T-helper 2 cell treated with Interferon-gamma antibody and Interleukin-4, amounts not matched to agents 100 ng/mL and 5 ng/mL, for 36 hours (primary cell): ENCODE results near the gene MLNR. TPM values are rescaled to one million over a fixed set of nuclear protein-coding genes. Genes with fewer than 3 reads are reported as not detected.

Experiments
- intact Hi-C: fragments of 100-400 bp; cut with micrococcal nuclease; formaldehyde crosslinking; loops from one replicate; pipeline ENCODE4 v1.15.1; 2023
- total RNA-seq: library from RNA; stranded (reverse); gene quantifications from 2 replicates; pipeline ENCODE4 v1.2.3, GENCODE V29; 2022

Gene MLNR, protein sequence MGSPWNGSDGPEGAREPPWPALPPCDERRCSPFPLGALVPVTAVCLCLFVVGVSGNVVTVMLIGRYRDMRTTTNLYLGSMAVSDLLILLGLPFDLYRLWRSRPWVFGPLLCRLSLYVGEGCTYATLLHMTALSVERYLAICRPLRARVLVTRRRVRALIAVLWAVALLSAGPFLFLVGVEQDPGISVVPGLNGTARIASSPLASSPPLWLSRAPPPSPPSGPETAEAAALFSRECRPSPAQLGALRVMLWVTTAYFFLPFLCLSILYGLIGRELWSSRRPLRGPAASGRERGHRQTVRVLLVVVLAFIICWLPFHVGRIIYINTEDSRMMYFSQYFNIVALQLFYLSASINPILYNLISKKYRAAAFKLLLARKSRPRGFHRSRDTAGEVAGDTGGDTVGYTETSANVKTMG
- not detected in 2 replicates for total RNA-seq

DNA sequence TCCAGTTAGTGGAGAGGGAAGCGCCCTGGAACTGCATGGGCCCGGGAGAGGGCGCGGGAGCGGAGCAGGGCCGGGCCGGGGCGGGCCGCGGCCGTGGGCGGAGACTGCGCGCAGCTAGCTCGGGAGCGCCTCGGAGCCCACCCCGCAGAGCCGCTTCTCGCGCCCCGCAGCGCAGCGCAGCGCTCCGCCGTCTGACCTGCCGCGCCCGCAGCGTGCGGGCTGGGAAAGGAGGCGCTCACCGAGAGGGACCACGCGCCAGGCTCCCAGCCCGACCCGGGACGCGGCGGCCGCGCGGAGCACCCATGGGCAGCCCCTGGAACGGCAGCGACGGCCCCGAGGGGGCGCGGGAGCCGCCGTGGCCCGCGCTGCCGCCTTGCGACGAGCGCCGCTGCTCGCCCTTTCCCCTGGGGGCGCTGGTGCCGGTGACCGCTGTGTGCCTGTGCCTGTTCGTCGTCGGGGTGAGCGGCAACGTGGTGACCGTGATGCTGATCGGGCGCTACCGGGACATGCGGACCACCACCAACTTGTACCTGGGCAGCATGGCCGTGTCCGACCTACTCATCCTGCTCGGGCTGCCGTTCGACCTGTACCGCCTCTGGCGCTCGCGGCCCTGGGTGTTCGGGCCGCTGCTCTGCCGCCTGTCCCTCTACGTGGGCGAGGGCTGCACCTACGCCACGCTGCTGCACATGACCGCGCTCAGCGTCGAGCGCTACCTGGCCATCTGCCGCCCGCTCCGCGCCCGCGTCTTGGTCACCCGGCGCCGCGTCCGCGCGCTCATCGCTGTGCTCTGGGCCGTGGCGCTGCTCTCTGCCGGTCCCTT is at the start of gene MLNR:
TSS of gene MLNR (plus strand) at position 303 of the 820 bp plus-strand sequence. CDS start at position 303, 0 bp downstream.
- intact Hi-C loops, result no loop called here

DNA sequence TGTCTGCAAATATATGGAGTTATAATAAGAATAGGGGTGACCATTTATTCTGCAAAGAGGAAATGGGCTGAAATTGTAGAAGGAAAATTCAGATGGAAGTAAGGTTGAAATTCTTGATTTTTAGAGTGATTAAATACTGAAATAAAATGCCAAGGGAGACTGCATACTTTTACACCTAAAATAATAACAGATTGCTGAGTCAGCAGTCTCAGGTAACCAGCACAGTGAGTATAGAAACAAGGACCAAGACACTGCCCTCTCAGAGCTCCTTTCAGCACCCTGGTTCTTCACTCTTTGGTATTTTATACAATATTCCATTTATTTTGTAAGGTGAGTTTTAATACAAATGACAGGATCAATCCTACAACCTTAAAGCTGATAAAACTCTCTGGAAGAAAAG is 48.8 kb upstream of the MLNR start:
- intact Hi-C loops, result no loop called here

DNA sequence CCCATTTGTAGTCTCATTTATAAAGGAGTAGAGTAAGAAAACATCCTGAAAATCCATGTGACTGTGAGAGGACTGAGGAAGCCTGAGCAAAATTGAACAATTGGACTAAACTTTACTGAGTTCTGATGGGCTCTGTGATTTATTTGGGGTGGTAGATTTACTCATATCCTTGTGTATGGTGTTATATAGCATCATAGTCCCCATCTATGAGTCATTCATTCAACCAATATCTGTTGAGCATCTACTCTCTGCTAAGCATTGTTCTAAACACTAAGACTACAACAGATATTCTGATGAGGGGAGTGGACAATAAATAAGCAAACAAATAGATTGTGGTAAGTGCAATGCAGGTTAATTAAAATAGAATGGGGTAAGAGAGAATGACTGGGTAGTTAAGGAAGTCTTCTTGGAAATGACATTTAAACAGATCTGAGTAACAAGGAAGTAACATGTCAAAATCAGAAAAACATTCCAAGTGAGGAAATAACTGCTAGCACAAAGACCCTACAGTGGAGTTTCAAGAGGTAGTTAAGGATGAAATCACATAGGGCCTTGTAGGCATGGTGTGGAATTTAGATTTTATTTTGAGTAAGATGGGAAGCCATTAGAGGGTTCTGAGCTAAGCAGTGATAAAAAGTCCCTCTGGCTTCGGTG is 36.3 kb upstream of the MLNR start:
- intact Hi-C loops, result no loop called here

DNA sequence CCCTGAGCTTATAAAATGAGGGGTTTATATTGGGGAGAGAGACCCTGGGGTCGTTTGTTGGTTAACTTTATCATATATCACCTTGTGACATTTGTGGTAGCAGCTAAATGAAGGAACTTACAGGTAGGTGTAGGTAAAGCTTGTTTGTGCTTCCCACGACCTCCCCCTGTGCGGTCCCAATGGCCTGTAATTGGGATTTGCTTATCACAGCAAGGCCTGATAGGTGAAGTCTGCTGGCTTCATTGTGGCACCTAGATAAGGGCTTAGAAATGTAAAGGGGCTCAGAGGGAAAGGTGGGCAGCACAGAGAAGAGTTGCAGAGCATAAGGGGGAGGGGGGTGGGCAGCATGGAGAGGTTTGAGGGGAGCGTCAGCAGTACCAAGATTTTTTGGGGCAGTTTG is 35.5 kb upstream of the MLNR start:
- intact Hi-C loops, result no loop called here

DNA sequence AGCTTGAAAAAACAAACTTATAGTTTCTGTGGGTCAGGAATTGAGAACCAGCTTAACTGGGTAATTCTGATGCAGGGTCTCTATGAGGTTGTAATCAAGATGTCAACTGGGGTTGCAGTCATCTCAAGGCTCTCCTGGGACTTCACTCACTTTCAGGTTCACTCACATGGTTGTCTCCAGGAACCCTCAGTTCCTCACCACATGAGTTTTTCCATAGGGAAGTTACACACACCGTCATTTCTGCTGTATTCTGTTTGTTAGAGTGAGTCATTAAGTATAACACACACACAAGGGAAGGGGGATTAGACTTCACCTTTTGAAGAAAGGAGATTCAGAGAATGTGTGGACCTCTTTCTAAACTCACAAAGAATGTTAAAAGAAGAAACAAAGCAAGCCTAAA is 34.9 kb upstream of the MLNR start:
- intact Hi-C loops, result no loop called here

DNA sequence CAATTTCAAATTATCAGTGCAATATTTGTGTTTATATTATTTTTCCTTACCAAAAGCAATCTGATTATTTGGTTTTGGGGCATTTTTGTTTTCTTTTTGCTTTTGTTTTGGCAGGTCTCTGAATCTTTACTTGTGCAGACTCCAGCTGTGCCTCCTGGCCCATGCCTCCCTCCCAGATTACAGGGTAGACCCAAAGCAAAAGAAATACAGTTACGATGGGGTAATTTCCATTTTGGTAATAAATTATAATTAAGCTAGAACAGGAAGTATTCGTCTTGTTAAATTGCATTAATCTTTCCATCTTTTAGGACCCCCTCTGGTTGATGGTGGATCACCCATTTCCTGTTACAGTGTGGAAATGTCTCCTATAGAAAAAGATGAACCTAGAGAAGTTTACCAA is 29.2 kb upstream of the MLNR start:
- intact Hi-C loops, result no loop called here

DNA sequence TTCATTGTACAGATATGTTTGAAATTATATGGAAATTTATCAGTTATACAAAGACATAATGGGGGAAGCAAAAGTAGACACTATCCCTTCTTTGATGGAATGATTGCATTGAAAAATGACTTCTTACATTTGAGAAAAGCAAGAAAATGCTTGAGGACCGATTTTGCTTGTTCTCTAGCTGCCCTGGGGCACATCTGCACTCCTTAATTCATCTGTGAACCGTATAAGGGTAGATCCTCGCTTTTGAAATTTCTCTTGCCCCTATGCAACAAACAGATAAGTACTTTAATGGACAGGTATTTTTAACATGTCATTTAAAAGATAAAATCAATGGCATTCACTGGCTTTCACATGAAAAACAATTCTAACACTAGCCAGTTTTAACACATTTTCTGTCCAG is 13.5 kb upstream of the MLNR start:
- intact Hi-C loops, result no loop called here

DNA sequence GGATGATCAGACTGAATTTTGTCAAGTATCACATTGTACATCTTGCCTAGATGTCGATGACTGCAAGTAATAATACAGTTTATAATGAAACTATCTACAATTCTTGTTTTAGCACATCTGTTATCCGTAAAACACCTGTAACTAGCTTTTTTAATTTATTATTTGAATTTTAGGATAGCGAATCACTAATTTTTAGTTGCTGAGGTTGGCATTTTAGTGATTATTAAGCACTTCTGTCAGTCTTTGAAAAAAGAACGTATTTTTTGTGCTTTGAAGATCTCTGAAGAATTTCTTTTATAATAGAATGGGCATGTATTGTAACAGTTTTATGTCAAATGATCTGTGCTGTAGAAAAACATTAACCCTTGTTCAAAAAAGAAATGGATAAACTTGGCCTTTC is 11.5 kb upstream of the MLNR start:
- intact Hi-C loops, result no loop called here

DNA sequence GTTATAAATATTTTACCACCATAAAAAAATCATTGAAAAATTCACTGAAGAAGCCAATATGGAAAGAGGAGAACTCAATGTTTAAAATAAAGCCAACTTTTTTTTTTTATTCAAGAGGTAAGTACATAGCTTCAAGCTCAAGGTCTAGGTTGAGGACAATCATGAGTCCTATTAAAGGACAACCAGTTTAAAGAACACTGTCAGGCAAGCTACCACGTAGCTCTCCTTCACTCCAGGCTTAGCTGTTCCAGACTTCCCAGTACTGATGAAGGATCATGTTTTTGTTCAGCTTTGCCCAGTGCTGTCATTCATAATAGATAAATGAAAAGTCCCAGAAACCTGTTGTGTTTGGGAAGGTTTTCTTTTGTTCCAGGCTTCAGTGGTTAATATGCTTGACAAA is 10.0 kb upstream of the MLNR start:
- intact Hi-C loops, result no loop called here

DNA sequence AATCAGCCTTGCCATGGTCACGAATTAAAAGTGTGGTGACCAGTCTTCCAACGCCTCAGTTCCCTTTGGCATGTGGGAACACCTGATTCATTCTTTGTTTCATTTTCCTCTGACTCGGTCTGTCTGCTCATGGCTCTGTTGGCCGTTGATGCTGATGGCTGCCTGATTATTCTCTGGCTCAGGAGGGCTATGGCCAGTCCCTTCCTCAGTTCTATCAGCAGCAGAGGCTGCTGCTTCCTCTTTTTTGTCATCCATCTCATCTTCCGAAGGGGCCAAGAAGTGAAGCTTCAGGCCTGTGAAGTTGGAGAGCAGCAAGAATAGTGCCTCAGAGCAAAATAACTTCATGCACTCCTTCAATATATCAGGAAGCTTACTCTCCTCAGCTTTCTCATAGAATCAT is 9.5 kb upstream of the MLNR start:
- intact Hi-C loops, result no loop called here

DNA sequence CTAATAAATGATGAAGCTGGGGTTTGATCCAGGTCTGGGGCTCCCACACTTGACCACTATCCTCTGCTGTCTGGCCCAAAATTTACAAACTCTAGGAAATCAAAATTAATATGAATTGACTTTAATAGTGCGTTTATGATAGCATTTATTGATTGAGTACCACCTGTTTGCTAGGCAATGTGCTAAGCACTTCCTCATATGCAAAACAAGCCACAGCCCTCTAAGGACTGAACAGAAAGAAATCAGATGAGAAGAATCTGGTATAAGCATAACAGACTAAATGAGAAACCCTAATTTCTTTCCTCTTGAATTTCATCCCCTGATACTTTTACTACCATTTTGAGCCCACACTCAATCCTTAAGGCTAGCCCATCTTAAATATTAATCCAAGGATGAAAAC is 6.6 kb upstream of the MLNR start:
- intact Hi-C loops, result no loop called here

DNA sequence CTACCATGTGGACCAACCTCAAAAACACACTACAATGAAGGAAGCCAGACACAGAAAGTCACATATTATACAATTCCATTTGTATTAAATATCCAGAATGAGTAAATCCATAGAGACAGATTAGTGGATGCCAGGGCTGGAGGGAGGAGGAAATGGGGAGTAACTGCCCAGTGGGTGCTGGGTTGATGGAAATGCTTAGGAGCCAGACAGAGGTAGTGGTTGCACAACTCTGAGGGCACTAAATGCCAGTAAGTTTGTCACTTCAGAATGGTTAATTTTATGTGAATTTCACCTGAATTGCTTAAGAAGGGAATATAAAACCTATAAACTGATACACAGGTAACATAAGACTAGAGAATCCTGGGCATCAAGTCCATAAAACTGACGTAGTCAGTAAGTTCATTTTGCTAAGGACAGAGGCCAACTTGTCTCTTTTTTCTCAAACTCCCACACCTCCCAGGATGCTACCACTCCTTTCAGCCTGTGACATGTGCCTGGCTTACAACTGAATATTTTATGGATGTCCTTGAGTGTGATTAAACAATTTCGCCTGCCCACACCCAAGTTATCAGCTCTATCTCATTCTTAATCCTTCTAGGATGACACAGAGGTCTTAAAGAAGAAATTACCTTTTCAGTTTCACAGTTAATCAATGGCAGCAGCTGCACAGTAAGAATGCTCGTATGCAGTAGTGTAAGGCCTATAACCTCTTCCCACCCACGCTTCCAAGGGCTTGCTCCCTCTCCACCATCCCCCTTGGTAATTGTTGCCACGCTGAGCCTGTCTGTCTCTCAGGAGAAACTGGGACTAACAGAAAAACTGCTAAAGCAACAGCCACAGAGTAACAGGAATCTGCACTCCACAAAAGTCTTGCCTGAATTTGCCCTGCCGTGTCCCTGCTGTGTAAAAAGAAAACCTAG is 5.9 kb upstream of the MLNR start:
- intact Hi-C loops, result no loop called here

DNA sequence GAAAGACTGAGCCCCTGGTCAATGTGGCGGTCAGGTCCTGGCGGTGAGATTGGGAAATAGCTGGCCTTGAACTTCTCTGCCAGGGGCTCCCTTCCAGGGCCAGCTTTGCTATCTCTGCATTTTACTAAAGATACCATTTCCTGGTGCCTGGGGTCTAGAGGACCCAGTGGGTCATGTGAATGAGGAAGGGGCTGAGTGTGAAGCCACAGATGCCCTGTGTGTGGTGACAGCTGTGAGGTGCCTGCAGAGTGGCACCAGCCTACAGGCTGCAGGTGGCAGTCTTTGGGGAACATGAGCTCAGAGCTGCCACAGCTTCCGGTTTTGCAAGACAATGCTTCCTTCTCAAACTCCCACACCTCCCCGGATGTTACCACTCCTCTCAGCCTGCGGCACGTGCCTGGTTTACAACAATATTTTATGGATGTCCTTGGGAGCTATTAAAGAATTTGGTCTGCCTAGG is 5.2 kb upstream of the MLNR start:
- intact Hi-C loops, result no loop called here

DNA sequence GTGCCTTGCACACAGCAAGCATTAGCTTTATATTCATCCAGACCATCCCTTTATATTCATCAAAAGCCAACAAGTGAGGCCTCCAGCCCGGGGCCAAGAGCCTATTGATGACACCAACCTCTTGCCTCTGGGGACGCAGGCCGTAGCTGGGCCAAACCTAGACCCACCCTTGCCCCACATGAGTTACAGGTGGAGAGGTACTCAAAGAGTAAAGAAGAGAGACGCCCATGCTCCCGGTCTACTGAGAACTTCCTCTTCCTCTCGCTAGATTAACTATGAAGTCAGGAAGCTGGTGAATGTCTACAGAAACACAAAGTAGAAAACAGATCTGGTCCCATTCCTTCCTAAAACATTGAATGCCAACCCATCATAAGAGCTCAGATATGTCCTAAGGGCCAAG is 3.8 kb upstream of the MLNR start:
- intact Hi-C loops, result no loop called here

DNA sequence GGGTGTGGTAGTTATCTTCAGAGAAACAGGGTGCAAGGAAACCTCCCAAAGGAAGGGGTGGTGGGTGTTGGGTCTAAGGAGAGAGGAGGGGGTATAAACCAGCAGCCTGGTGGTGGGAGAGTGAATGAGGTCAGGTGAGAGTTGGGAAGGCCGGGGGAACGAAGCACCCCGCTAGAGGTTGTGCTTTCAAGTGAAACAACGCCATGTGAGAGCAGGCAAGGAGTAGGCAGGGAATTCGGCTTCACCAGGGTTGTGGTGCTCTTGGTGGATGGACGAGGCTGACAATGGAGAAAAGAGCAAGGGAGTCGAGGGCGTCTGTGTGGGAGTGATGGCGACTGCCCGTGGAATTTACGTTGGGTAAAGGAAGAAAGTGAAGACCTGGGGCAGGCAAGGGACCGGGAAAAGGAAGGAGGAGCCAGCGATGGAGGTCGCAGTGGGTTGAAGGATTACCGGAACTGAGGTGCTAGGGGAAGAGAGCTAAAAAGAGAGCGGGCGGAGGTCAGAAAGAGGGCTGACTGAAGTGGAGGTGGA is 2.1 kb upstream of the MLNR start:
- intact Hi-C loops, result no loop called here

DNA sequence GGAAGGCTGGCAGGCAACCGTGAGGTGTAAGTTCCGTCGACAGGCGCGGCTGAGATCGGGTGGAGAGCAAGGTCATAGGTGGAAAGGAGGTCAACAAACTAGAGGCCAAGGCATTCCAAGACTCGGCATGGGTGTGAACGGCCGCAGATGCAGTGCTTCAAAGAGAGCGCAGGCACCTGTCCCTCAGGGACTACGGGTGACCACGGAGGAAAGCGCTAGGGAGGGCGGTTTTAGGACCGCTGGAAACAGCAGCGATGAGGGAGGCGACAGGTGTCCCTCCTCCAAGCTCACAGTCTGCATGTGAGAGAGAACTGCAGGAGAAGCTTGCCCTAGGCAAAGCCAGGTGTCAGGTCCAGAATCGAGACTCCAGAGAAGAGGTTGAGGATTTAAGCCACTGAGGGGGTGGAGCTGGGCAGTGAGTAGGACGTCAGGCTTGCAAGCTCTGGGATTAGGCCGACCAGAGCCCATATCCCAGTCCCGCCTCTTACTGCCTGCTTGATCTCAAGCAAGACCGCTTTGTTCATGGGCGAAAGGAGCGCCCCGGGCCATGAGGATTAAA is 1.6 kb upstream of the MLNR start:
- intact Hi-C loops, result no loop called here

DNA sequence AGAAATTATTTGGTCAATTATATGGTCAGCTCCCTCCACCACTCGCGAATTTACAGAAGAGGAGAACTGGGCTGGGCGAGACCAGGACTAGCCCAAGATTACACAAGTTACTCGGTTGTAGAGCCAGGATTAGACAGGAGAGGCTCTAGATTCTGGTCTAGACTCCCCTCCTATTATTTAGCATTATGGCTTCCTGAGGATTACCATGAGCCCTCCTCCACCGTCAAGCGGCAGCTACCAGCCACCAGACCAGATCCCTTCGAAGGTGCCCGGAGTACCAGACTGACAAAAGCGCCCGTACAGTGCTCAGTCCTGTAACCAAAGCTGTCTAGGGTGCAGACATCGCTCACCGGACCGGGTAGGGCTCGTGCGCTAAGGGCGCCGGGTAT is 497 bp upstream of the MLNR start:
- intact Hi-C loops, result no loop called here

DNA sequence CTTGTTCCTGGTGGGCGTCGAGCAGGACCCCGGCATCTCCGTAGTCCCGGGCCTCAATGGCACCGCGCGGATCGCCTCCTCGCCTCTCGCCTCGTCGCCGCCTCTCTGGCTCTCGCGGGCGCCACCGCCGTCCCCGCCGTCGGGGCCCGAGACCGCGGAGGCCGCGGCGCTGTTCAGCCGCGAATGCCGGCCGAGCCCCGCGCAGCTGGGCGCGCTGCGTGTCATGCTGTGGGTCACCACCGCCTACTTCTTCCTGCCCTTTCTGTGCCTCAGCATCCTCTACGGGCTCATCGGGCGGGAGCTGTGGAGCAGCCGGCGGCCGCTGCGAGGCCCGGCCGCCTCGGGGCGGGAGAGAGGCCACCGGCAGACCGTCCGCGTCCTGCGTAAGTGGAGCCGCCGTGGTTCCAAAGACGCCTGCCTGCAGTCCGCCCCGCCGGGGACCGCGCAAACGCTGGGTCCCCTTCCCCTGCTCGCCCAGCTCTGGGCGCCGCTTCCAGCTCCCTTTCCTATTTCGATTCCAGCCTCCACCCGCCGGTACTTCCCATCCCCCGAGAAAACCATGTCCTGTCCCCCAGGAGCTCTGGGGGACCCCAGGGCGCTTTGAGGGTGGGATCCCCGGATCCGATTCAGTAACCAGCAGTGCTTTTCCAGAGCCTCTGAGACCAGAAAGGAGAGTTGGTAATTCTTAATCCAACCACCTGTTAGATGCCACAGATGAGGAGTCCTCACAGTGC is 885 bp downstream of the MLNR start:
- intact Hi-C loops, result no loop called here

DNA sequence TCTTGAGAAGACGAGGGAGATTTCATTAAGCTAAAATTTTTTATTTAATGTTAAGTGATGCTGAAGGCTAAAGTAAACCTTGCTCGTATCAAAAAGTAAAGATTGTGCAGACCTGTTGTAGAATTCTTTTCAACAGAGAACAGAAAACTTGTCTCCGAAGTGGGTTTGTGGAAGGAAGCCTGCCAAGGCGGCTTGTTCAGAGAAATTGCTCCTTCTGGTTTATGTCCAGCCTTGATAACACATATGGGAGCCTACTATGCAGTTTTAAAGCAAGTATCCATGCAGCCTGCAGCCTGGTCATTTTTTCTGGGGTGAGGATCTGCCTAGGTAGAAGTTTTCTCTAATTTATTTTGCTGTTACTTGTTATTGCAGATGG is 1.4 kb downstream of the MLNR start:
- intact Hi-C loops, result no loop called here
